ENCODE results near the gene ZNF514. TPM values are rescaled to one million over a fixed set of nuclear protein-coding genes. Genes with fewer than 3 reads are reported as not detected.

The ZNF514 gene
- total and polyA plus RNA-seq, 3 experiments from 2014 or later, result 9.9 to 12.2 (median 10.3) TPM

DNA sequence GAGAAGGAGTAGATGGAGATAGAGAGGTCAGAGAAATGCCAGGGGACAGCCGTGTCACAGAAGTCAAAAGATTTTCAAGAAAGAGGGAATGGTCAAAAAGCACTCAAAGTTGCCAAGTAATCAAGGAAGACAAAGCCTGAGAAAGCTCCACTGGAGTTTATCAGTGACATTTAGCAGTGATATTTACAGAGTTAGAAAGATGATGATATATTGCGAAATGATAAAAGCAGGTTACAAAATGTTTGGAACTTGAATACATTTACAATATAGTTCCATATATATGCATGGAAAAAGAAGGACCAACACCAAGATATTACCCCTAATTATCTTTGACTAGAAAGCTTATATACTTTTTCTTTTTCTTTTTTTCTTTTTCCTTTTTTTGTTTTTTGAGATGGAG is 26.3 kb upstream of the ZNF514 start:
- Histone ChIP-seq H3K9me3 (ENCODE audit: low read length) (peaks cover 9% of the 10 kb centered on the region), H3K27me3 (ENCODE audit: insufficient read depth, low read length, poor library complexity, severe bottlenecking) (no peaks in the 10 kb centered on the region), H3K4me1 (ENCODE audit: insufficient read depth, low read length) (no peaks in the 10 kb centered on the region), H3K36me3 (ENCODE audit: insufficient read depth, low read length) (peaks cover 13% of the 10 kb centered on the region), H3K4me3 (ENCODE audit: low read length) (no peak overlapping the region), H3K27ac (ENCODE audit: low read depth, low read length) (no peak overlapping the region)
- peaks cover 2 to 36% (median 30%) of the 10 kb centered on the region in 5 donors for H3K9me3 Mint-ChIP-seq
- peak overlapping the region in 1 of 8 donors; percentile 7 for H3K27ac Mint-ChIP-seq
- CTCF ChIA-PET, result interaction anchor here (1.6 kb wide), 1 partner anchor 164 kb away, joined by 3 read pairs; no protein-coding TSS in a partner anchor
- no peaks in the 10 kb centered on the region for H3K4me1 Mint-ChIP-seq
- H3K4me3 Mint-ChIP-seq, result no peak overlapping the region
- H3K36me3 Mint-ChIP-seq, result peaks cover 15 to 38% (median 30%) of the 10 kb centered on the region in 3 donors
- POLR2A ChIA-PET, result no interaction called here
- peaks cover 0 to 11% of the 10 kb centered on the region in 2 donors for H3K27me3 Mint-ChIP-seq
- no peak for DNase-seq

GRCh38 chr2:95185197-95185596 is 25.5 kb upstream of the ZNF514 start:
- Histone ChIP-seq H3K27me3 (ENCODE audit: insufficient read depth, low read length, poor library complexity, severe bottlenecking) (no peaks in the 10 kb centered on the region), H3K36me3 (ENCODE audit: insufficient read depth, low read length) (peaks cover 20% of the 10 kb centered on the region), H3K4me3 (ENCODE audit: low read length) (no peak overlapping the region), H3K9me3 (ENCODE audit: low read length) (peaks cover 12% of the 10 kb centered on the region), H3K4me1 (ENCODE audit: insufficient read depth, low read length) (no peaks in the 10 kb centered on the region), H3K27ac (ENCODE audit: low read depth, low read length) (no peak overlapping the region)
- POLR2A ChIA-PET, result no interaction called here
- CTCF ChIA-PET, result no interaction called here
- Mint-ChIP-seq H3K9me3 (peaks cover 5 to 41% (median 36%) of the 10 kb centered on the region in 5 donors), H3K27ac (no peak overlapping the region), H3K36me3 (peaks cover 22 to 46% (median 37%) of the 10 kb centered on the region in 3 donors), H3K4me1 (no peaks in the 10 kb centered on the region), H3K4me3 (no peak overlapping the region), H3K27me3 (peaks cover 0 to 6% of the 10 kb centered on the region in 2 donors)
- DNase-seq, result no peak

DNA sequence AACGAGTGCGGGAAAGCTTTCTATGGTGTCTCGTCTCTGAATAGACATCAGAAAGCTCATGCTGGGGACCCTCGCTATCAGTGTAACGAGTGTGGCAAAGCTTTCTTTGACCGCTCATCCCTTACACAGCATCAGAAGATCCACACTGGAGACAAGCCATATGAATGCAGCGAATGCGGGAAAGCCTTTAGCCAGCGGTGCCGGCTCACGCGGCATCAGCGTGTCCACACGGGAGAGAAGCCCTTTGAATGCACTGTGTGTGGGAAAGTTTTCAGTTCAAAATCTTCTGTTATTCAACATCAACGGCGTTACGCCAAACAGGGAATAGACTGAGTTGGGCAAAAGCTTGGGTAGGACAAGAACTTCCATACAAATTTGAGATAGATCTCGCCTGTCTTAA is 22.1 kb upstream of the ZNF514 start:
- no peak overlapping the region for H3K27ac Mint-ChIP-seq
- Histone ChIP-seq H3K27me3 (ENCODE audit: insufficient read depth, low read length, poor library complexity, severe bottlenecking) (no peaks in the 10 kb centered on the region), H3K9me3 (ENCODE audit: low read length) (peaks cover 12% of the 10 kb centered on the region), H3K27ac (ENCODE audit: low read depth, low read length) (no peak overlapping the region), H3K4me1 (ENCODE audit: insufficient read depth, low read length) (no peaks in the 10 kb centered on the region), H3K36me3 (ENCODE audit: insufficient read depth, low read length) (peaks cover 29% of the 10 kb centered on the region), H3K4me3 (ENCODE audit: low read length) (no peak overlapping the region)
- CTCF ChIA-PET, result no interaction called here
- POLR2A ChIA-PET, result no interaction called here
- no peak for DNase-seq
- H3K27me3 Mint-ChIP-seq, result no peaks in the 10 kb centered on the region
- H3K36me3 Mint-ChIP-seq, result peaks cover 39 to 77% (median 66%) of the 10 kb centered on the region in 3 donors
- H3K4me1 Mint-ChIP-seq, result no peaks in the 10 kb centered on the region
- H3K9me3 Mint-ChIP-seq, result peaks cover 7 to 44% (median 41%) of the 10 kb centered on the region in 5 donors
- H3K4me3 Mint-ChIP-seq, result no peak overlapping the region

- ChIA-PET CTCF (no interaction called here), POLR2A (no interaction called here)
- Mint-ChIP-seq H3K36me3 (peaks cover 39 to 75% (median 69%) of the 10 kb centered on the region in 3 donors), H3K27ac (no peak overlapping the region), H3K4me3 (no peak overlapping the region), H3K4me1 (peaks cover 0 to 3% (median 0%) of the 10 kb centered on the region in 3 donors), H3K27me3 (peaks cover 0 to 2% of the 10 kb centered on the region in 2 donors), H3K9me3 (peaks cover 7 to 36% (median 35%) of the 10 kb centered on the region in 5 donors)
- no peaks in the 10 kb centered on the region for H3K27me3 ChIP-seq (ENCODE audit: insufficient read depth, low read length, poor library complexity, severe bottlenecking)
- no peak overlapping the region for H3K27ac ChIP-seq (ENCODE audit: low read depth, low read length)
- no peak for DNase-seq
- peaks cover 33% of the 10 kb centered on the region for H3K36me3 ChIP-seq (ENCODE audit: insufficient read depth, low read length)
- H3K4me3 ChIP-seq (ENCODE audit: low read length), result no peak overlapping the region
- H3K9me3 ChIP-seq (ENCODE audit: low read length), result peaks cover 12% of the 10 kb centered on the region
- H3K4me1 ChIP-seq (ENCODE audit: insufficient read depth, low read length), result no peaks in the 10 kb centered on the region
Observed at GRCh38 chr2:95179451-95179850, 19.8 kb upstream of the ZNF514 start.

DNA sequence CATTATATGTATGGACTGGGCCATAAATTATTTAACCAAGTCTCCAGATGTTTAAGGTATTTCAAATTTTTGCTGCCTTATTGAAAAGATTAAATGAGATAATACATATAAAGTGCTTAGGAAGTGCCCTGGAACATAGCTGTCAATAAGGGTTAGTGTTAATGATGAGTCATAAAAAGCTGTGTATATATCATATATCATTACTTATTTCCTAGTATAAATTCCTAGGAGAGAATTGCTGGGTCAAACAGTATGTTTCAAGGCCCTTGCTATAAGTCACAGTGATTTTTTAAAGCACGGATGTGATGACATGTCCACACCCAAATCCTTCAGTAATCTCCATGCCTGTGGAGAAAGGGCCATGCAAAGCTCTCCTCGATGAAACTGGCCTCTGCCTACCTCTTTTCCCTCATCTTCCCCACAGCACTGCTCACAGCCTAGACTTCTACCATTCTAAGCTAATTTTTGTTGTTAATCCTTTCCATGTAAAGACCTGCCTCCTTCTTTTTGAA is 14.4 kb upstream of the ZNF514 start:
- ChIA-PET CTCF (interaction anchor here (0.9 kb wide), 1 partner anchor 151 kb away, joined by 3 read pairs; no protein-coding TSS in a partner anchor), POLR2A (no interaction called here)
- Mint-ChIP-seq H3K4me3 (no peak overlapping the region), H3K27me3 (peaks cover 0 to 2% of the 10 kb centered on the region in 2 donors), H3K9me3 (peaks cover 0 to 2% (median 0%) of the 10 kb centered on the region in 5 donors), H3K27ac (peak overlapping the region in 1 of 8 donors; percentile 26), H3K36me3 (peaks cover 10 to 30% (median 25%) of the 10 kb centered on the region in 3 donors), H3K4me1 (peaks cover 4 to 17% (median 13%) of the 10 kb centered on the region in 3 donors)
- Histone ChIP-seq H3K4me3 (ENCODE audit: low read length) (no peak overlapping the region), H3K9me3 (ENCODE audit: low read length) (no peaks in the 10 kb centered on the region), H3K36me3 (ENCODE audit: insufficient read depth, low read length) (peaks cover 5% of the 10 kb centered on the region), H3K27me3 (ENCODE audit: insufficient read depth, low read length, poor library complexity, severe bottlenecking) (no peaks in the 10 kb centered on the region), H3K27ac (ENCODE audit: low read depth, low read length) (no peak overlapping the region), H3K4me1 (ENCODE audit: insufficient read depth, low read length) (no peaks in the 10 kb centered on the region)
- DNase-seq, result no peak

GRCh38 chr2:95171902-95172301 is 12.3 kb upstream of the ZNF514 start:
- no peak overlapping the region for H3K27ac ChIP-seq (ENCODE audit: low read depth, low read length)
- H3K4me1 ChIP-seq (ENCODE audit: insufficient read depth, low read length), result no peaks in the 10 kb centered on the region
- no peak overlapping the region for H3K4me3 ChIP-seq (ENCODE audit: low read length)
- ChIA-PET CTCF (no interaction called here), POLR2A (no interaction called here)
- no peaks in the 10 kb centered on the region for H3K27me3 ChIP-seq (ENCODE audit: insufficient read depth, low read length, poor library complexity, severe bottlenecking)
- Mint-ChIP-seq H3K9me3 (no peaks in the 10 kb centered on the region), H3K36me3 (peaks cover 2 to 12% (median 6%) of the 10 kb centered on the region in 3 donors), H3K4me1 (peaks cover 9 to 26% (median 22%) of the 10 kb centered on the region in 3 donors), H3K27ac (peak overlapping the region in 1 of 8 donors; percentile 92), H3K4me3 (peak overlapping the region in 1 of 7 donors; percentile 49), H3K27me3 (peaks cover 0 to 2% of the 10 kb centered on the region in 2 donors)
- H3K36me3 ChIP-seq (ENCODE audit: insufficient read depth, low read length), result peaks cover 4% of the 10 kb centered on the region
- H3K9me3 ChIP-seq (ENCODE audit: low read length), result no peaks in the 10 kb centered on the region
- no peak for DNase-seq

DNA sequence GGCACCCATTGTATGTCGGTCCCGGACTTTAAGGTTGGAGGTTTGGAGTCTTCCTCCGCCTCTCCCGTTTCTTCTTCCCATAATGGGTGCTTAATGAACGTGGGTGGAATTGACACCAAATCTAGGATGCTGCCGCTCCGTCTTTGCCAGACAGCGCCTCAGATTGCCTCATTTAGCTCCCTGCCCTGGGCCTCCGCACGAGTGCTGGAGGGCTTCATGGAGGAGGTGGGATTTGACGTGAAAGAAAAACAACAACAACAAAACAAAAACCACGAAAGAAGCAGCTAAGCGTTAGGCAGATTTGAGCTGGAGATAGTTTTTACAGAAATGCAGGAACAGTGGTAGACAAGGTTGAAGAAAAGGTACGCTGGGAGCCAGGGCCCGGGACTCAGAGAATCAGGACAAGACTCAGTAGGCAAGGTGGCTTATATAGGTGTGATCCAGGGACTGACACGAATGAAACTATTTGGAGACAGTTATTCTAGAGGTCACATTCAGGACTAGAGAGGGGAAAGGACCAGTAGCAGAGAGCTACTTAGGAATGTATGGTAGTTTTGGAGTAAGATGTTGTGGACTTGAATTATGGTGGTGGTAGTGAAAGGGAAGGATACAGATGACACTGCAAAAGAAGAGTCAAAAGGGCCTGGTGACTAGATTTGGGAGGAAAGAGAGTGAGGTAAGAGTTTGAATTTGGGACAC is 6.6 kb upstream of the ZNF514 start:
- Mint-ChIP-seq H3K27me3 (peaks cover 0 to 2% of the 10 kb centered on the region in 2 donors), H3K27ac (peak overlapping the region; percentile 95 to 100 (median 98)), H3K9me3 (peaks cover 0 to 2% (median 0%) of the 10 kb centered on the region in 5 donors), H3K4me1 (peaks cover 31 to 53% (median 49%) of the 10 kb centered on the region in 3 donors), H3K4me3 (peak overlapping the region; percentile 98 to 100 (median 100)), H3K36me3 (peaks cover 2 to 9% (median 6%) of the 10 kb centered on the region in 3 donors)
- peak overlapping the region; percentile 90 for H3K4me3 ChIP-seq (ENCODE audit: low read length)
- H3K4me1 ChIP-seq (ENCODE audit: insufficient read depth, low read length), result peaks cover 19% of the 10 kb centered on the region
- no peaks in the 10 kb centered on the region for H3K9me3 ChIP-seq (ENCODE audit: low read length)
- DNase-seq, result no peak
- ChIA-PET CTCF (interaction anchor here (1.0 to 2.0 kb wide), 6 partner anchors 25 to 237 kb away, joined by 3 to 6 read pairs (median 4); partner anchors contain the start of gene FAHD2A), POLR2A (interaction anchor here (2.2 kb wide), 1 partner anchor 45 kb away, joined by 12 read pairs; the partner anchor contains the start of gene MRPS5)
- H3K36me3 ChIP-seq (ENCODE audit: insufficient read depth, low read length), result no peaks in the 10 kb centered on the region
- H3K27me3 ChIP-seq (ENCODE audit: insufficient read depth, low read length, poor library complexity, severe bottlenecking), result no peaks in the 10 kb centered on the region
- H3K27ac ChIP-seq (ENCODE audit: low read depth, low read length), result peak overlapping the region; percentile 88

Data from CD8-positive, alpha-beta memory T cell (primary cell).